ENCODE results near the gene TRMT10A.

DNA sequence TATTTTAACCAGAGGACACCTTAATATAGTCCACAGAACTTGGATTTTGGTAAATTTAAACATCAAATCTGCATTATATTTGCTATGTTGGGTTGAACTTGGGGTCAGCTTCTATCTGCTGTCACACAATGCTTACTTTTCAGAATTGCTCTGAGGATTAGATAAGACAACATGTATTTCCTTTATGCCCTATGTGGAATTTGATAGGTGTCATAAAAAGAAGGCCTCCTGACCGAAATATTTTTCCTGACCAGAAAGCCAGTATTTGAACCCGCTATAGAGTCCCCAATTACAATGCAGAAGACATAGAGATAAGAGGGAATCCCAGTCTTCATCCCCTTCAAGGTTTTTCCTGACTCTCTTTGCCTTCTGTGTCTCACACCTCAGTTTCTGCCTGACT lies 14.9 kb upstream of the TRMT10A start:
- TF ChIP-seq, protein P1, sequence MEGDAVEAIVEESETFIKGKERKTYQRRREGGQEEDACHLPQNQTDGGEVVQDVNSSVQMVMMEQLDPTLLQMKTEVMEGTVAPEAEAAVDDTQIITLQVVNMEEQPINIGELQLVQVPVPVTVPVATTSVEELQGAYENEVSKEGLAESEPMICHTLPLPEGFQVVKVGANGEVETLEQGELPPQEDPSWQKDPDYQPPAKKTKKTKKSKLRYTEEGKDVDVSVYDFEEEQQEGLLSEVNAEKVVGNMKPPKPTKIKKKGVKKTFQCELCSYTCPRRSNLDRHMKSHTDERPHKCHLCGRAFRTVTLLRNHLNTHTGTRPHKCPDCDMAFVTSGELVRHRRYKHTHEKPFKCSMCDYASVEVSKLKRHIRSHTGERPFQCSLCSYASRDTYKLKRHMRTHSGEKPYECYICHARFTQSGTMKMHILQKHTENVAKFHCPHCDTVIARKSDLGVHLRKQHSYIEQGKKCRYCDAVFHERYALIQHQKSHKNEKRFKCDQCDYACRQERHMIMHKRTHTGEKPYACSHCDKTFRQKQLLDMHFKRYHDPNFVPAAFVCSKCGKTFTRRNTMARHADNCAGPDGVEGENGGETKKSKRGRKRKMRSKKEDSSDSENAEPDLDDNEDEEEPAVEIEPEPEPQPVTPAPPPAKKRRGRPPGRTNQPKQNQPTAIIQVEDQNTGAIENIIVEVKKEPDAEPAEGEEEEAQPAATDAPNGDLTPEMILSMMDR (conservative IDR thresholded peaks at IDR 0.05 in 1 of 2, IDR thresholded peaks at IDR 0.05 in 1 of 2; ENCODE audit: low read depth in 1 of 2, low read length in 2 of 2), result no peak
- TF ChIP-seq EZH2 (IDR thresholded peaks at IDR 0.05; ENCODE audit: low read length, missing control alignments), result no peak

Data from fibroblast of lung (primary cell).